Heart left ventricle (tissue), 13 donors: ENCODE results near the gene CCDC63.

Experiments used
- POLR2A ChIP-seq, 2 donors: fragments of 450-650 bp; IDR thresholded peaks; one replicate each; pipeline ENCODE4 v1.6.1; 2017; ENCODE audit warnings: antibody characterized with exemption in 2 of 2, mild to moderate bottlenecking in 2 of 2, moderate library complexity in 2 of 2
- TF ChIP-seq, protein P1 (sequence below), 12 donors: fragments of 200-600 bp; sonication (generic) in 4 of 12; IDR thresholded peaks; one replicate each; pipeline versions ENCODE4 v1.5.0 to v1.8.0; 2018 to 2022; ENCODE audit warnings: antibody characterized with exemption in 12 of 12, mild to moderate bottlenecking in 5 of 12
- donor health status: ischemic (EF 13 %, LVEDD 7.1; RV severe dilation, severe dysfunction).
- donor health status: DM: no; HTN: yes; CAD: no.
- donor health status: DM: no; HTN: no; CAD: no.
- donor health status: ischemic (EF 25% LVEDD 6.9; RV normal size, moderate dysfunction).
- donor health status: ischemic (EF 25% LVEDD 5.7; RV mildly dilated, moderate dysfunction).
- donor health status: ischemic (EF 35%, LVEDD 5.7; RV mildly dilated, moderate dysfunction).
- donor health status: nonischemic (EF 11% LVEDD 7.7; RV severe dilation, severe dysfunction).
- donor health status: DM: yes; HTN: yes; CAD: no.
- donor health status: PGD.
- donor health status: ischemic (EF 29% LVEDD 5.4; RV normal size, mild dysfunction).
- donor health status: nonischemic (EF 23%, LVEDD 6.1; RV moderate dilation, normal function).

DNA sequence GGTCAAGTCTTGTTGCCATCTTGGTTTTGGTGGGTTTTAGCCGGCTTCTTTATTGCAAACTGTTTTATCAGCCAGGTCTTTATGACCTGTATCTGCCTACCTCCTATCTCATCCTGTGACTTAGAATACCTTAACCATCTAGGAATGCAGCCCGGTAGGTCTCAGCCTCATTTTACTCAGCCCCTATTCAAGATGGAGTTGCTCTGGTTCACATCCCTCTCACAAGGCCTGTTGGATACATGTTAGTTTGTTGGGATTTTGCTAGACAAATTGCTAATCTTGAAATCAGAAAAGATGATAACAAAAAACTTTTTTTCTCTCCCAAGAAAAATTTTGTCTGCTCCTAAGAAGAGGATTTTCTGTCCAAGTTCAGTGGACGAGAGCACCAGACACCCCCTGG lies 27.6 kb upstream of the CCDC63 start:
- TF ChIP-seq, protein P1, sequence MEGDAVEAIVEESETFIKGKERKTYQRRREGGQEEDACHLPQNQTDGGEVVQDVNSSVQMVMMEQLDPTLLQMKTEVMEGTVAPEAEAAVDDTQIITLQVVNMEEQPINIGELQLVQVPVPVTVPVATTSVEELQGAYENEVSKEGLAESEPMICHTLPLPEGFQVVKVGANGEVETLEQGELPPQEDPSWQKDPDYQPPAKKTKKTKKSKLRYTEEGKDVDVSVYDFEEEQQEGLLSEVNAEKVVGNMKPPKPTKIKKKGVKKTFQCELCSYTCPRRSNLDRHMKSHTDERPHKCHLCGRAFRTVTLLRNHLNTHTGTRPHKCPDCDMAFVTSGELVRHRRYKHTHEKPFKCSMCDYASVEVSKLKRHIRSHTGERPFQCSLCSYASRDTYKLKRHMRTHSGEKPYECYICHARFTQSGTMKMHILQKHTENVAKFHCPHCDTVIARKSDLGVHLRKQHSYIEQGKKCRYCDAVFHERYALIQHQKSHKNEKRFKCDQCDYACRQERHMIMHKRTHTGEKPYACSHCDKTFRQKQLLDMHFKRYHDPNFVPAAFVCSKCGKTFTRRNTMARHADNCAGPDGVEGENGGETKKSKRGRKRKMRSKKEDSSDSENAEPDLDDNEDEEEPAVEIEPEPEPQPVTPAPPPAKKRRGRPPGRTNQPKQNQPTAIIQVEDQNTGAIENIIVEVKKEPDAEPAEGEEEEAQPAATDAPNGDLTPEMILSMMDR (IDR thresholded peaks at IDR 0.05), result no peak
- no peak for TF ChIP-seq POLR2A (IDR thresholded peaks at IDR 0.05)
